Mononuclear cell (primary cell): Measurements from ENCODE around the gene CLIC6. TPM values are rescaled to one million over a fixed set of nuclear protein-coding genes. Genes with fewer than 3 reads are reported as not detected.

Experiments
- H3K27me3 ChIP-seq: 2 replicates; pipeline ENCODE4 v1.6.0; 2011; ENCODE audit warnings: low read length, control low read depth; ENCODE audit not compliant: insufficient read depth
- H3K4me1 ChIP-seq: 2 replicates; pipeline ENCODE4 v1.5.1; 2011; ENCODE audit warnings: mild to moderate bottlenecking, low read length, control low read depth; ENCODE audit not compliant: insufficient read depth
- H3K4me3 ChIP-seq: 2 replicates; pipeline ENCODE4 v1.5.1; 2011; ENCODE audit warnings: mild to moderate bottlenecking, low read length, moderate library complexity
- H3K9me3 ChIP-seq: 2 replicates; pipeline ENCODE4 v1.5.1; 2011; ENCODE audit warnings: low read depth, mild to moderate bottlenecking, control low read depth, low read length
- total RNA-seq: library from RNA; depleted of rRNA; stranded (reverse); fragments of >200 nt; gene quantifications from one replicate; pipeline ENCODE4 v1.2.3, GENCODE V29; 2012

CLIC6 gene
- 0.10 TPM for total RNA-seq

- Histone ChIP-seq H3K27me3 (peaks cover 52% of the 10 kb centered on the region), H3K4me1 (peaks cover 6% of the 10 kb centered on the region), H3K9me3 (no peaks in the 10 kb centered on the region), H3K4me3 (no peak within 1 kb of the TSS)
Observed at GRCh38 chr21:34668803-34669148, at the start of gene CLIC6. TSS of gene CLIC6 (plus strand) at chr21:34668994. CDS start at chr21:34669389, 395 bp downstream.

GRCh38 chr21:34619841-34620665 is 48.7 kb upstream of the CLIC6 start:
- no peak overlapping the region for H3K4me3 ChIP-seq
- no peaks in the 10 kb centered on the region for H3K27me3 ChIP-seq
- H3K4me1 ChIP-seq = peaks cover 27% of the 10 kb centered on the region
- H3K9me3 ChIP-seq = no peaks in the 10 kb centered on the region

GRCh38 chr21:34621434-34622350 is 47.1 kb upstream of the CLIC6 start:
- H3K4me3 ChIP-seq = no peak overlapping the region
- H3K9me3 ChIP-seq = no peaks in the 10 kb centered on the region
- peaks cover 21% of the 10 kb centered on the region for H3K4me1 ChIP-seq
- peaks cover 3% of the 10 kb centered on the region for H3K27me3 ChIP-seq

- no peaks in the 10 kb centered on the region for H3K9me3 ChIP-seq
- peaks cover 3% of the 10 kb centered on the region for H3K27me3 ChIP-seq
- H3K4me1 ChIP-seq = peaks cover 15% of the 10 kb centered on the region
- no peak overlapping the region for H3K4me3 ChIP-seq
Observed at GRCh38 chr21:34623516-34623915, 45.3 kb upstream of the CLIC6 start.

- Histone ChIP-seq H3K4me1 (peaks cover 8% of the 10 kb centered on the region), H3K9me3 (no peaks in the 10 kb centered on the region), H3K27me3 (peaks cover 3% of the 10 kb centered on the region), H3K4me3 (no peak overlapping the region)
Observed at GRCh38 chr21:34625030-34625593, 43.7 kb upstream of the CLIC6 start.

- no peaks in the 10 kb centered on the region for H3K9me3 ChIP-seq
- peaks cover 3% of the 10 kb centered on the region for H3K27me3 ChIP-seq
- peaks cover 8% of the 10 kb centered on the region for H3K4me1 ChIP-seq
- no peak overlapping the region for H3K4me3 ChIP-seq
Observed at GRCh38 chr21:34626131-34626530, 42.7 kb upstream of the CLIC6 start.

GRCh38 chr21:34630536-34631143 is 38.2 kb upstream of the CLIC6 start:
- Histone ChIP-seq H3K4me3 (no peak overlapping the region), H3K9me3 (no peaks in the 10 kb centered on the region), H3K27me3 (peaks cover under 1% of the 10 kb centered on the region), H3K4me1 (no peaks in the 10 kb centered on the region)

GRCh38 chr21:34632498-34632897 is 36.3 kb upstream of the CLIC6 start:
- H3K27me3 ChIP-seq = no peaks in the 10 kb centered on the region

GRCh38 chr21:34635307-34635706 is 33.5 kb upstream of the CLIC6 start:
- Histone ChIP-seq H3K9me3 (no peaks in the 10 kb centered on the region), H3K4me1 (peaks cover under 1% of the 10 kb centered on the region), H3K4me3 (no peak overlapping the region), H3K27me3 (no peaks in the 10 kb centered on the region)

More at GRCh38 chr21:34632498-34632897, 36.3 kb upstream of the CLIC6 start:
- H3K4me1 ChIP-seq = no peaks in the 10 kb centered on the region
- H3K9me3 ChIP-seq = no peaks in the 10 kb centered on the region
- no peak overlapping the region for H3K4me3 ChIP-seq

- Histone ChIP-seq H3K4me1 (peaks cover 8% of the 10 kb centered on the region), H3K27me3 (no peaks in the 10 kb centered on the region), H3K4me3 (no peak overlapping the region), H3K9me3 (no peaks in the 10 kb centered on the region)
Observed at GRCh38 chr21:34636961-34637360, 31.8 kb upstream of the CLIC6 start.

GRCh38 chr21:34639250-34639649 is 29.5 kb upstream of the CLIC6 start:
- Histone ChIP-seq H3K9me3 (no peaks in the 10 kb centered on the region), H3K4me3 (no peak overlapping the region), H3K27me3 (no peaks in the 10 kb centered on the region), H3K4me1 (peaks cover 8% of the 10 kb centered on the region)

GRCh38 chr21:34639882-34640788 is 28.7 kb upstream of the CLIC6 start:
- Histone ChIP-seq H3K27me3 (no peaks in the 10 kb centered on the region), H3K9me3 (no peaks in the 10 kb centered on the region), H3K4me1 (peaks cover 8% of the 10 kb centered on the region), H3K4me3 (no peak overlapping the region)

- Histone ChIP-seq H3K9me3 (no peaks in the 10 kb centered on the region), H3K4me1 (peaks cover 8% of the 10 kb centered on the region), H3K4me3 (no peak overlapping the region)
Observed at GRCh38 chr21:34640858-34641257, 27.9 kb upstream of the CLIC6 start.

More at GRCh38 chr21:34640858-34641257, 27.9 kb upstream of the CLIC6 start:
- no peaks in the 10 kb centered on the region for H3K27me3 ChIP-seq
